Glomerular endothelial cell (primary cell): ENCODE measurements around the gene LRP1B. TPM values are rescaled to one million over a fixed set of nuclear protein-coding genes. Genes with fewer than 3 reads are reported as not detected.

ENCODE experiments used
- DNase-seq: peaks from one replicate; pipeline ENCODE4 v3.0.0-alpha.2; 2011; ENCODE audit warnings: low read depth, low spot score; ENCODE audit errors: extremely low read depth
- total RNA-seq: library from RNA; depleted of rRNA; stranded (reverse); fragments of >200 nt; gene quantifications from 2 replicates; pipeline ENCODE4 v1.2.3, GENCODE V29; 2015

The LRP1B gene
- total RNA-seq: 0.05 TPM in 1 of 2 replicates, not detected in the other

GRCh38 chr2:142131010-142131669 lies at the start of gene LRP1B:
LRP1B (minus strand) TSS chr2:142131016; CDS start chr2:142130729, 287 bp downstream.
- DNase-seq: peak; percentile 45

- no peak for DNase-seq
Measured at GRCh38 chr2:142179686-142180085, 48.9 kb upstream of the LRP1B start.

GRCh38 chr2:142178604-142179003 lies 47.8 kb upstream of the LRP1B start:
- DNase-seq: no peak

- no peak for DNase-seq
Measured at GRCh38 chr2:142176941-142177340, 46.1 kb upstream of the LRP1B start.

GRCh38 chr2:142175813-142176338 lies 45.1 kb upstream of the LRP1B start:
- DNase-seq: no peak

GRCh38 chr2:142174176-142174575 lies 43.4 kb upstream of the LRP1B start:
- DNase-seq: no peak

- DNase-seq: no peak
Measured at GRCh38 chr2:142170847-142171246, 40.0 kb upstream of the LRP1B start.

- DNase-seq: peak; percentile 60
Measured at GRCh38 chr2:142165790-142166189, 35.0 kb upstream of the LRP1B start.

- no peak for DNase-seq
Measured at GRCh38 chr2:142153601-142154000, 22.8 kb upstream of the LRP1B start.

- no peak for DNase-seq
Measured at GRCh38 chr2:142150453-142150852, 19.6 kb upstream of the LRP1B start.

- no peak for DNase-seq
Measured at GRCh38 chr2:142144547-142144946, 13.7 kb upstream of the LRP1B start.

- DNase-seq: no peak
Measured at GRCh38 chr2:142142595-142142994, 11.8 kb upstream of the LRP1B start.

- DNase-seq: peak; percentile 9
Measured at GRCh38 chr2:142140434-142140845, 9.6 kb upstream of the LRP1B start.

GRCh38 chr2:142139384-142139783 lies 8.6 kb upstream of the LRP1B start:
- DNase-seq: no peak

GRCh38 chr2:142136571-142136970 lies 5.8 kb upstream of the LRP1B start:
- DNase-seq: no peak

GRCh38 chr2:142134911-142135310 lies 4.1 kb upstream of the LRP1B start:
- no peak for DNase-seq

GRCh38 chr2:142130111-142131009 lies 456 bp downstream of the LRP1B start:
- peak; percentile 33 for DNase-seq

- DNase-seq: no peak
Measured at GRCh38 chr2:142128105-142128504, 2.7 kb downstream of the LRP1B start.

GRCh38 chr2:142127248-142127647 lies 3.6 kb downstream of the LRP1B start:
- DNase-seq: no peak

- no peak for DNase-seq
Measured at GRCh38 chr2:142124706-142125105, 6.1 kb downstream of the LRP1B start.

GRCh38 chr2:142119347-142119746 lies 11.5 kb downstream of the LRP1B start:
- DNase-seq: no peak

- DNase-seq: peak; percentile 72
Measured at GRCh38 chr2:142112757-142113221, 18.0 kb downstream of the LRP1B start.
